Endothelial cell of umbilical vein (primary cell): Measurements from ENCODE around the gene ZFR2.

Source experiments
- EZH2 ChIP-seq: IDR thresholded peaks from 2 replicates; pipeline ENCODE4 v1.6.1; 2012; ENCODE audit warnings: borderline replicate concordance, low read depth, mild to moderate bottlenecking, moderate library complexity, low read length, inconsistent platforms; ENCODE audit not compliant: severe bottlenecking
- GATA2 ChIP-seq: IDR thresholded peaks from 2 replicates; pipeline ENCODE4 v1.7.0; 2011; ENCODE audit warnings: low read depth, mild to moderate bottlenecking, moderate library complexity, mixed read lengths, low read length; ENCODE audit not compliant: insufficient read length, insufficient read depth
- JUN ChIP-seq: IDR thresholded peaks from 2 replicates; pipeline ENCODE4 v1.6.1; 2011; ENCODE audit warnings: borderline replicate concordance, low read depth; ENCODE audit not compliant: insufficient read length, insufficient read depth
- POLR2A ChIP-seq: IDR thresholded peaks from 2 replicates; pipeline ENCODE4 v1.6.1; 2012; ENCODE audit warnings: low read depth, mild to moderate bottlenecking, control low read depth, low read length
- POLR2AphosphoS5 ChIP-seq: IDR thresholded peaks from 2 replicates; pipeline ENCODE4 v1.6.1; 2012; ENCODE audit warnings: low read depth, mild to moderate bottlenecking, control low read depth, low read length, moderate library complexity; ENCODE audit not compliant: insufficient read depth
- TF ChIP-seq, protein P1 (sequence below), 2 donors: IDR thresholded peaks; 1 replicate in 1 of 2; 2 replicates in 1 of 2; pipeline ENCODE4 v1.5.1; 2011; ENCODE audit warnings: low read length in 2 of 2, mild to moderate bottlenecking in 2 of 2, moderate library complexity in 2 of 2, control low read depth in 1 of 2, inconsistent platforms in 1 of 2, low read depth in 1 of 2; ENCODE audit not compliant: insufficient read depth in 1 of 2; ENCODE audit errors: extremely low read depth in 1 of 2
- TF ChIP-seq, protein P2 (sequence below): IDR thresholded peaks from 2 replicates; pipeline ENCODE4 v1.6.1; 2011; ENCODE audit not compliant: insufficient read depth, insufficient read length

DNA sequence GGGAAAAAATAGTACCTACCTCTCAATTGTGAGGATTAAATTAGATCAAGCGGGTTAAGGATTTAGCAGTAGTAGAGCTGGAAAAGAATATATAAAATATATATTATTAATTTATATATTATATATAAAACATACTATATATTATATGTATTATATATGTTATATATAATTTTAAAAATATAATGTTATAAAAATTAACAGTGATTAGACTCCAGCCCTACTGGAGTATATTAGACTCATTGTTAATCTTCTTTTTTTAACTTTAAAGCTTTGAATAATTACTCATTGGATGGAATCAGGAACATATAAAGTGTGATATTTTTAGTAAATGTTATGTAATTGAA lies 106.7 kb downstream of the ZFR2 start:
- TF ChIP-seq POLR2A: no peak
- TF ChIP-seq GATA2: no peak
- TF ChIP-seq, protein P1, sequence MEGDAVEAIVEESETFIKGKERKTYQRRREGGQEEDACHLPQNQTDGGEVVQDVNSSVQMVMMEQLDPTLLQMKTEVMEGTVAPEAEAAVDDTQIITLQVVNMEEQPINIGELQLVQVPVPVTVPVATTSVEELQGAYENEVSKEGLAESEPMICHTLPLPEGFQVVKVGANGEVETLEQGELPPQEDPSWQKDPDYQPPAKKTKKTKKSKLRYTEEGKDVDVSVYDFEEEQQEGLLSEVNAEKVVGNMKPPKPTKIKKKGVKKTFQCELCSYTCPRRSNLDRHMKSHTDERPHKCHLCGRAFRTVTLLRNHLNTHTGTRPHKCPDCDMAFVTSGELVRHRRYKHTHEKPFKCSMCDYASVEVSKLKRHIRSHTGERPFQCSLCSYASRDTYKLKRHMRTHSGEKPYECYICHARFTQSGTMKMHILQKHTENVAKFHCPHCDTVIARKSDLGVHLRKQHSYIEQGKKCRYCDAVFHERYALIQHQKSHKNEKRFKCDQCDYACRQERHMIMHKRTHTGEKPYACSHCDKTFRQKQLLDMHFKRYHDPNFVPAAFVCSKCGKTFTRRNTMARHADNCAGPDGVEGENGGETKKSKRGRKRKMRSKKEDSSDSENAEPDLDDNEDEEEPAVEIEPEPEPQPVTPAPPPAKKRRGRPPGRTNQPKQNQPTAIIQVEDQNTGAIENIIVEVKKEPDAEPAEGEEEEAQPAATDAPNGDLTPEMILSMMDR (IDR thresholded peaks at IDR 0.05; ENCODE audit: extremely low read depth in 1 of 2, insufficient read depth in 1 of 2, low read depth in 1 of 2, low read length in 2 of 2): no peak
- no peak for TF ChIP-seq POLR2AphosphoS5
- no peak for TF ChIP-seq EZH2
- TF ChIP-seq, protein P2, sequence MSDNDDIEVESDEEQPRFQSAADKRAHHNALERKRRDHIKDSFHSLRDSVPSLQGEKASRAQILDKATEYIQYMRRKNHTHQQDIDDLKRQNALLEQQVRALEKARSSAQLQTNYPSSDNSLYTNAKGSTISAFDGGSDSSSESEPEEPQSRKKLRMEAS: no peak
- TF ChIP-seq JUN: no peak
